ENCODE measurements around the gene FRAT2. TPM values are rescaled to one million over a fixed set of nuclear protein-coding genes. Genes with fewer than 3 reads are reported as not detected.

The FRAT2 gene
- total and polyA plus RNA-seq, 2 of the 13 experiments (the other 11 are each of a cell fraction or from before 2014, with no cell fraction given), result 7.2 to 14.1 TPM

DNA sequence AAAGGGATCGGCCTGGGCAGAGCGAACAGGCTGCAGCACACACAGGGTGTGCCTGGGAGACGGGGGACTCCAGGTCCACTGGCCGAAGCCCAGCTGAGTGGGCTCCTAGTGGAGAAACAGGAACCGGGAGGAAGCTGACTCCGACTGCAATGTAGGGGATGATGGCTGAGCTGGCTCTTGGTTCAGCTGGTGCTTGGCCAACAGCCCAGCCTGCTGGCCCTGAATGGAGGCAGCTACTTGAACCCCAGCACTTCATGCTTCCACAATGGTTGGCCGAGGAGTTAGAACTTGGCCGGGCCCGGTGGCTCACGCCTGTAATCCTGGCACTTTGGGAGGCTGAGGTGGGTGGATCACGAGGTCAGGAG lies 27.0 kb upstream of the FRAT2 start:
- intact Hi-C loops (cut with micrococcal nuclease; ENCODE audit: unreplicated experiment), result no loop called here
- Histone ChIP-seq H3K4me2 (ENCODE audit: low read depth, low read length) (no peak overlapping the region), H2AFZ (ENCODE audit: low read length) (no peak overlapping the region), H3K4me1 (ENCODE audit: insufficient read depth, low read length) (no peaks in the 10 kb centered on the region), H3K27ac (ENCODE audit: extremely low read length, insufficient read depth, low read length) (no peak overlapping the region), H3K27me3 (ENCODE audit: control insufficient read depth in 1 of 2, insufficient read depth in 2 of 2, low read length in 2 of 2) (no peaks in the 10 kb centered on the region), H3K79me2 (ENCODE audit: insufficient read depth, low read length) (no peaks in the 10 kb centered on the region), H3K36me3 (replicated peaks in 1 of 2; ENCODE audit: control insufficient read depth in 1 of 2, insufficient read depth in 2 of 2, low read length in 2 of 2) (peaks cover 31 to 78% of the 10 kb centered on the region in 2 experiments; a peak in 4 of 5 replicates), H4K20me1 (ENCODE audit: insufficient read depth, low read length) (no peaks in the 10 kb centered on the region), H3K4me3 (replicated peaks in 1 of 3; ENCODE audit: insufficient read depth in 1 of 3, low read depth in 2 of 3, low read length in 3 of 3) (no peak overlapping the region), H3K9ac (ENCODE audit: insufficient read depth, low read depth, low read length) (no peak overlapping the region), H3K9me3 (ENCODE audit: low read length) (no peaks in the 10 kb centered on the region)
- ChIA-PET CTCF (ENCODE audit: low intra/inter-chr PET ratio, low total read pairs) (no interaction called here), POLR2A (no interaction called here)
- FAIRE-seq, result no peak
- no peak for TF ChIP-seq SSRP1 (CRISPR knock-in tag; IDR thresholded peaks at IDR 0.05)
- TF ChIP-seq ZNF101 (CRISPR knock-in tag; IDR thresholded peaks at IDR 0.05; ENCODE audit: borderline replicate concordance, low read depth), result no peak
- TF ChIP-seq ZNF709 (CRISPR knock-in tag; IDR thresholded peaks at IDR 0.05), result no peak
- TF ChIP-seq ZSCAN20 (CRISPR knock-in tag; IDR thresholded peaks at IDR 0.05; ENCODE audit: borderline replicate concordance), result no peak
- TF ChIP-seq ZNF503 (CRISPR knock-in tag; IDR thresholded peaks at IDR 0.05), result no peak
- TF ChIP-seq, protein P1, sequence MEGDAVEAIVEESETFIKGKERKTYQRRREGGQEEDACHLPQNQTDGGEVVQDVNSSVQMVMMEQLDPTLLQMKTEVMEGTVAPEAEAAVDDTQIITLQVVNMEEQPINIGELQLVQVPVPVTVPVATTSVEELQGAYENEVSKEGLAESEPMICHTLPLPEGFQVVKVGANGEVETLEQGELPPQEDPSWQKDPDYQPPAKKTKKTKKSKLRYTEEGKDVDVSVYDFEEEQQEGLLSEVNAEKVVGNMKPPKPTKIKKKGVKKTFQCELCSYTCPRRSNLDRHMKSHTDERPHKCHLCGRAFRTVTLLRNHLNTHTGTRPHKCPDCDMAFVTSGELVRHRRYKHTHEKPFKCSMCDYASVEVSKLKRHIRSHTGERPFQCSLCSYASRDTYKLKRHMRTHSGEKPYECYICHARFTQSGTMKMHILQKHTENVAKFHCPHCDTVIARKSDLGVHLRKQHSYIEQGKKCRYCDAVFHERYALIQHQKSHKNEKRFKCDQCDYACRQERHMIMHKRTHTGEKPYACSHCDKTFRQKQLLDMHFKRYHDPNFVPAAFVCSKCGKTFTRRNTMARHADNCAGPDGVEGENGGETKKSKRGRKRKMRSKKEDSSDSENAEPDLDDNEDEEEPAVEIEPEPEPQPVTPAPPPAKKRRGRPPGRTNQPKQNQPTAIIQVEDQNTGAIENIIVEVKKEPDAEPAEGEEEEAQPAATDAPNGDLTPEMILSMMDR (CRISPR knock-in tag; IDR thresholded peaks at IDR 0.05), result no peak
- no peak for TF ChIP-seq RFX3 (CRISPR knock-in tag; IDR thresholded peaks at IDR 0.05)
- no peak for TF ChIP-seq FOXK2 (IDR thresholded peaks at IDR 0.05)
- no peak for TF ChIP-seq PHF20 (CRISPR knock-in tag; IDR thresholded peaks at IDR 0.05)
- in situ Hi-C loops (cut with HindIII; ENCODE audit: extremely low pct_ligation_motif_present, low pct_unique_long_range_greater_than_20kb), result no loop called here
- no TSS peak for BruUV-seq (replicated peaks)
- ATAC-seq, result no peak
- DNase-seq (ENCODE audit: low spot score), result no peak
- 94% methylated on average over 11 of the region's 11 CpGs for WGBS (ENCODE audit: low lambda C conversion rate)
